ENCODE results near the gene SPDYE1. TPM values are rescaled to one million over a fixed set of nuclear protein-coding genes. Genes with fewer than 3 reads are reported as not detected.

Gene SPDYE1
- total and polyA plus RNA-seq, 2 of the 13 experiments (the other 11 are each of a cell fraction or from before 2014, with no cell fraction given) = not detected

GRCh38 chr7:44044315-44045225 lies 46.9 kb downstream of the SPDYE1 start, which contains the start of gene DBNL (continued):
- 0 out of 2 replicates have a peak, but pooled peaks have one; percentile 12 for TF ChIP-seq ZBTB33 (CRISPR knock-in tag; IDR thresholded peaks at IDR 0.05)
- peak; percentile 67; the same call in 1 of the 2 replicates for TF ChIP-seq AKAP8 (CRISPR knock-in tag; IDR thresholded peaks at IDR 0.05)
- TF ChIP-seq SKI (IDR thresholded peaks at IDR 0.05; ENCODE audit: partially characterized antibody) = peak; percentile 8
- peak; percentile 41; the same call in 1 of the 2 replicates for TF ChIP-seq ZSCAN20 (CRISPR knock-in tag; IDR thresholded peaks at IDR 0.05; ENCODE audit: borderline replicate concordance)
- TF ChIP-seq ZNF225 (CRISPR knock-in tag; IDR thresholded peaks at IDR 0.05) = peak; percentile 8
- TF ChIP-seq NR2F1 (CRISPR knock-in tag; IDR thresholded peaks at IDR 0.05) = no peak
- TF ChIP-seq BORCS8-MEF2B (CRISPR knock-in tag; IDR thresholded peaks at IDR 0.05) = peak; percentile 63; the same call in 1 of the 2 replicates
- peak; percentile 46 for TF ChIP-seq PATZ1 (CRISPR knock-in tag; IDR thresholded peaks at IDR 0.05)
- TF ChIP-seq POLR2A (IDR thresholded peaks at IDR 0.05; ENCODE audit: insufficient read depth in 1 of 2, low read depth in 2 of 2, low read length in 2 of 2) = peak; percentile 71 to 96
- no peak for TF ChIP-seq SMARCE1 (IDR thresholded peaks at IDR 0.05; ENCODE audit: borderline replicate concordance)
- no peak; the same call in 1 of the 2 replicates for TF ChIP-seq ZNF567 (CRISPR knock-in tag; IDR thresholded peaks at IDR 0.05; ENCODE audit: borderline replicate concordance)
- TF ChIP-seq NKX3-1 (CRISPR knock-in tag; IDR thresholded peaks at IDR 0.05) = 0 out of 2 replicates have a peak, but pooled peaks have one; percentile 34
- TF ChIP-seq POLR2AphosphoS2 (IDR thresholded peaks at IDR 0.05; ENCODE audit: low read depth, low read length) = no peak
- peak; percentile 88 for TF ChIP-seq ZGPAT (CRISPR knock-in tag; IDR thresholded peaks at IDR 0.05)
- TF ChIP-seq IRX3 (CRISPR knock-in tag; IDR thresholded peaks at IDR 0.05; ENCODE audit: borderline replicate concordance, low read depth) = no peak
- peak; percentile 61; the same call in 1 of the 2 replicates for TF ChIP-seq ZNF788 (CRISPR knock-in tag; IDR thresholded peaks at IDR 0.05; ENCODE audit: borderline replicate concordance)
- no peak for TF ChIP-seq LBX2 (CRISPR knock-in tag; IDR thresholded peaks at IDR 0.05; ENCODE audit: borderline replicate concordance)
- TF ChIP-seq SYNCRIP (IDR thresholded peaks at IDR 0.05; ENCODE audit: insufficient read depth, low read depth, low read length) = no peak
- peak; percentile 56; the same call in 1 of the 2 replicates for TF ChIP-seq ELF4 (CRISPR knock-in tag; IDR thresholded peaks at IDR 0.05; ENCODE audit: borderline replicate concordance)
- peak; percentile 44; the same call in 1 of the 2 replicates for TF ChIP-seq RXRA (CRISPR knock-in tag; IDR thresholded peaks at IDR 0.05)
- no peak for TF ChIP-seq ZNF597 (CRISPR knock-in tag; IDR thresholded peaks at IDR 0.05)
